Endothelial cell of hepatic sinusoid (primary cell): Measurements from ENCODE around the gene DFFA.

ENCODE experiments used
- in situ Hi-C: cut with HindIII; loops from 2 replicates; pipeline ENCODE4 v1.10.0; 2017; ENCODE audit warnings: low sequenced_read_pairs

The DFFA gene

GRCh38 chr1:10472220-10473144 lies at the start of gene DFFA:
TSS of gene DFFA (minus strand) at chr1:10472529. CDS start at chr1:10472458, 71 bp downstream.
- in situ Hi-C loops, result loop anchor here (10.0 kb wide), 1 partner anchor 62 kb away; no protein-coding TSS in a partner anchor

- in situ Hi-C loops, result loop anchor here (10.0 kb wide), 1 partner anchor 423 kb away; no protein-coding TSS in a partner anchor
These were observed 49.3 kb upstream of the DFFA start for GRCh38 chr1:10521537-10522157.

DNA sequence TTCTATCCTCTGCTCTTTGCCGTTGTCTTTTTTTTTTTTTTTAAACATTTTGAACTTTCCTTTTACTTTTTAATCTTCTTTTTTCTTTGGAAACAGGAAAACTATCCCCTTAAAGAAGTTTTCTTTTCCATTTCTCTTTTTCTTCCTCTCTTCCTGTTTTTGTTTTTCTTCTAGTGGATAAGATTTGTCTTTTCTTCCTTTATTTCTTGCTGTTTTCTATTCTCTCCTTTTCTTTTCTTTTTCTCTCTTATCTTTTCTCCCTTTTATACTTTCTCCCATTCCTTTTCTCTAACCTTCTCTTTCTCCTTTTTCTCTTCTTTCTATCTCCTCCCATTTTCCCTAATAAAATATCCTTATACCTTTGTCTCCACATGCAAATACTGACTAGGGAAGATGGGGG lies 48.6 kb upstream of the DFFA start:
- in situ Hi-C loops, result loop anchor here (10.0 kb wide), 1 partner anchor 424 kb away; no protein-coding TSS in a partner anchor

DNA sequence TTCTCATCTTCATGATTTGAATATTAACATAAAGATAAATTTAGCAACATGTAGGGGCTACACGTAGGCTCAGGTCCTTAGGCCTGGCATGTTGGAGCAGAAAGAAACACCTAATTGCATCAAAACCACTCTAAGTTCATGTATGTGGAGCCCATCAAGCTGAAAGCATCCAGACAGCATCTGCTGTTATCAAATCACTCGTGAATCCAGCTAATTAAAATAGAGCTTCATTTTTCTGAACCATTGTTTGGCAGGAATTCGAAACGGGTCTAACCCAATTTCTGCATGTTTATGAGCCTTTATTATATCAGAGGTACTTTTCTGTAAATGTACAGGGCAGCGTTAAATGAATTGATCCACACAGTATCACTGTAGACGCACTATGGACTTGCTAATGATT lies 48.2 kb upstream of the DFFA start:
- in situ Hi-C loops, result loop anchor here (10.0 kb wide), 1 partner anchor 424 kb away; no protein-coding TSS in a partner anchor

DNA sequence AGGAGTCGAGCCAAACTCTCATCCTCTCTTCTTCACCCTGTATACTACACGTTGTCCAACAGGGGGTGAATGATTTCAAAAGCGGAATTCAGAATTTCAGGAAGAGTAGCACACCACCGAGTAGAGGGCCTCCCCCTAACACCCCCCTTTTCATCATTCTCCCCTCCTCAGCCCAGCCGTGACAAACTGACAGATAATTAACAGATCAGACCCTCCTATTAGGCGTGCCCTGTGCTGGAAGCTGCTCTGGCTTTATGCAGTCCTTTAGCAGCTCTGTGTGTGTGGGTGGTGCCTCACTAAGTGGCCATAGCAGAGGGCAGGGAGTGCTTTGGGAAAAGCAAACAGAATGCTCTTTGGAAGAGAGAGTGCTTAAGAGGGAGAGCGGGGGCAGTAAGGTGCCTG lies 46.7 kb upstream of the DFFA start:
- in situ Hi-C loops, result no loop called here

GRCh38 chr1:10517677-10517982 lies 45.3 kb upstream of the DFFA start:
- in situ Hi-C loops, result no loop called here

DNA sequence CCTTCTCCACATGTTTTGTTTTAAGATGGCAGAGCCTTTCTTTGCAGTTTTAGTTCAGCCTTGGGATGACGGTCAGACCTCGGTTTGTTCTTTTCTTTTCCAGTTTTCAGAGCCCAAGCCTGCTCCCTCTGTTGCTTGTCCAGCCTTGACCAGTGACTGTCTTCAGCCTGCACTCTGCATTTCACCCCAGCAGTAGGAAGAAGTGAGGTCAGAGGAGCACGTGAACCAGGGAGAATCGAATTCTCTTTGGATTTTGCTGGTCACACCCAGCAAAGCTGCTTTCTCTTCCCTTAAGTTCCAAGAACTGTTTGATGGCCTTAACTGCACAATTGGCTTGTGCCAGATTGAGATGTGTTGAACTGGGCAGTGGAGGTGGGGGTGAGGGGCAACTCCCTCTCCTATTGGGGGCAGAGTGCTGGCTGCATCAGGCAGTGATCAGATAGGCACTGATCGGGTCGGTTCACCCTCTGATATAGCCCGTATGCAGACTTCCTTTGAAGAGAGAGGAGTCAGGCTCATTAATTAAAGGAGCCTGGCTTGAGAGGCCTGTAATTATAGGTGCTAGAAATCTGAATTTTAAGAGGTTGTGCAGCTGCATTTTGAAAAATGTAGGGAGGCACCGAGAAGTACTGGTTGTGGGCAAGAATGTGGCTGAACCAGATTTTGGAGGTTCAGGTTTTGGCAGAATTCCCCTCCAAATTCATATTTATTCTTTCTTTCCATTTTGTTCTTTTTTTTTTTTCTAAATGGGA lies 44.8 kb upstream of the DFFA start:
- in situ Hi-C loops, result no loop called here

- in situ Hi-C loops, result no loop called here
These were observed 43.8 kb upstream of the DFFA start for GRCh38 chr1:10515976-10516750.

DNA sequence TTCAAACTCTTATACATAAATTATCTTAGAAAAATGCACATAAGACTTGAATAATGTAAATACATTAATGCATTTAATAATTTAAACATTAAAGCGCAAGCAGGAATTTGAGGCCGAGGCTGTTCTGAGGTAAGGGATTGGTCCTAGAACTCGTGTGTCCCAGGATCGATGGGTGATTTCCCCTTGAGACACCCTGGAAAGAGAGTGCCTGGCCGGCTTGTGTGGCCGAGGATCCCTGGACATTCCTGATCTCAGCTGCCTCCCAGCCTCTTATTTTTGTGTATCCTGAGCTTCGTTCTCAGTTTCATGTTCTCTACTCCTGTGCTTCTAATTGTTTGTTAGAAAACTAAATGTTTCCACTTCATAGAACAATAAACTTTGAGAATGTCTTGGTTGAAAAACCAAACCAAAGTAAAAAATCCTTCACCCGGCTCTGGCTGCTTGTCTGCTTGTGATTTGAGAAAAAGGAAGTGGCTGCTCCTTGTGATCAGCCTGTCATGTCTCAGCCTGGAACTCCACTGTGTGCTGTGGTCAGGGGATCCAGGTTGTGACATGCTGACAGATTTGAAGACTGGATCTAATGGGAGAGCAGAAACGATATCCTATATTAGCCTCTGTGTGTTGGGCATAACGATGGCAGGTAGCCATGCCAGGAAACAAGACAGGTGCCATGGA lies 43.1 kb upstream of the DFFA start:
- in situ Hi-C loops, result no loop called here

DNA sequence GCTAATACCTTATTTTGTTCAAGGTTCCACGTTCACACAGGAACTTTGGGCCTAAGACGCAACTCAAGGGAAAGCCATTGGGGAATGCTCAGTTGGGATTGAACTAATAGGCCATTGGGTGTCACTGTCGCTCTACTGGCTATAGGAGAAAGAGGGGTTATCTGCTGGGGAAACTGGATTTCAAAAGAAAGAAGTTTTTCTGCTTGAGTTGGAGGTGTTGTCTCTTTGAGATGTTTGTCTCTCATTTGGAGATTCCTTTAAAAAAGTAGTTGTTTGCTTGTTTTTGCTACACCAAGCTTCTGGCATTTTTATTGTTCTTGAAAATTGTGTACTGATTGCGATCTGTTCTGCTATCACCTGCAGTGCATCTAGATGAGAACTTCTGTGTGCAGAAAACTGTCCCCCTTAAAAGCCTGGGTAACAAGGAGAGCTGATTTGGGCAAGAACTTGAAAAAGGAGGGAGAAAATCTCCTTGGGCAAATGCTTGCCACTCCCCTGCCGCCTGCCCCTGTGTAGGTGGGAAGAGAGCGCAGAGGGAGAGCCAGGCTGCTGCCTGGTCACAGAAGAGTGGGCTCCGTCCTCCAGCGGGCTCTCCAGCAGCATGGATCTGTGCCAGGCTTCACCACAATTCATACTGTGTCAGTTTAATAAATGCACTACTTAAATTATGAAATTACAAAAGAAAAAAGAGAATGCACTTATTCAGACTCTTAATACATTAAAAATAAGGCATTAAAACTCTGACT lies 42.3 kb upstream of the DFFA start:
- in situ Hi-C loops, result no loop called here

GRCh38 chr1:10513199-10513598 lies 40.9 kb upstream of the DFFA start:
- in situ Hi-C loops, result no loop called here

- in situ Hi-C loops, result no loop called here
These were observed 39.2 kb upstream of the DFFA start for GRCh38 chr1:10511494-10511885.

GRCh38 chr1:10510520-10511493 lies 38.5 kb upstream of the DFFA start:
- in situ Hi-C loops, result no loop called here

DNA sequence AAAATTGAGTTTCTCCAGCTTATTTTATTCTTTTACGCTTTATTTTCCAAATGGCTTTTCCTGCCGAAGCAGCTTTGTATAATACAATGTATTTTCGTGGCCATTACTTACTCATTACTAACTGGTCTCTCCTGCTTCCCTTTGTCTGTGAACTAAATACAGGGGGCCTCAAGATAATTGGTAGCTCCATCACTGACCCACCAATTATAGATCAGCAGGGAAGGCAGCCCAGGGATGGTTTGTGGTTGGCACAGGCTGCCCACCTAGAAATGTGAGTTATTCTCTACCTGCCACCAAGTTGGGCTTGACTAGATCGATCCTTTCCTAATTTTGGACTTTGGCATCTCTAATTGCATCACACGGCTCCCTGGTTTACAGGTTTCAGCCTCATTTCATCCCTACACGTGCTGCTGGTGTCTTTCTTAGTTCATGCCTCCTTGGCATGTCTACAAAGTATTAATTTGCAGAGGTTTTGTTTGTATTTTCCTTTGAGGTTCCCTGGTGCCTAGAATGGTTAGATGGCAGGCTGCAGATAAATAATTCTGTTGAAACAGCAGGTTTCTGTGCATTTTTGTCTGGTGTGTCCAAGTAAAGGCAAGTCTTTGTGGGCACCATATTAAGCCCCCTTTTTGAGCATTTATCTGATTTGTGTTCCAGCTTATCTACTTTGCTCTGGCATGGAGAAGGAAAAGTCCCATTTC lies 37.6 kb upstream of the DFFA start:
- in situ Hi-C loops, result no loop called here

DNA sequence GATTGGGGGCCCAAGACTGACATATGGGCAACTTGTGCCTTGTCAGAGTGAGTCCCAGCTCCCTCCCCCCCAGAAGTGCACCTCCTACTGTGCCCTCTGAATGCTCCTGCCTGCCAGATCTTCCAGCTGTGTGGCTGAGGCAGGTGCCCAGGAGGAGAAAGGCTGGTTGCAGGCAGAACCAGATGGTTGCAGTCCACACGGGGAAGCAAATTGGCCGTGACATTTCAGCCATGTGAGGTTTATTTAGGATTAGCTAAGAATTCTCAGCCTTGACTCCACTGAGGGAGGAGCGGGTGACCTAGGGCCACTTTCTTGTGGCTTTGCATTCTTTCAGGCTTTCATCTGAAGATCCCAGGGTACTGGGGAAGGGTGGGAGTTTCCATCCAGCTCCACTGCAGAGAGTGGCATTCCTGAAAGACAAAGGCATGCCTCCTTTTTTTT lies 36.2 kb upstream of the DFFA start:
- in situ Hi-C loops, result no loop called here

DNA sequence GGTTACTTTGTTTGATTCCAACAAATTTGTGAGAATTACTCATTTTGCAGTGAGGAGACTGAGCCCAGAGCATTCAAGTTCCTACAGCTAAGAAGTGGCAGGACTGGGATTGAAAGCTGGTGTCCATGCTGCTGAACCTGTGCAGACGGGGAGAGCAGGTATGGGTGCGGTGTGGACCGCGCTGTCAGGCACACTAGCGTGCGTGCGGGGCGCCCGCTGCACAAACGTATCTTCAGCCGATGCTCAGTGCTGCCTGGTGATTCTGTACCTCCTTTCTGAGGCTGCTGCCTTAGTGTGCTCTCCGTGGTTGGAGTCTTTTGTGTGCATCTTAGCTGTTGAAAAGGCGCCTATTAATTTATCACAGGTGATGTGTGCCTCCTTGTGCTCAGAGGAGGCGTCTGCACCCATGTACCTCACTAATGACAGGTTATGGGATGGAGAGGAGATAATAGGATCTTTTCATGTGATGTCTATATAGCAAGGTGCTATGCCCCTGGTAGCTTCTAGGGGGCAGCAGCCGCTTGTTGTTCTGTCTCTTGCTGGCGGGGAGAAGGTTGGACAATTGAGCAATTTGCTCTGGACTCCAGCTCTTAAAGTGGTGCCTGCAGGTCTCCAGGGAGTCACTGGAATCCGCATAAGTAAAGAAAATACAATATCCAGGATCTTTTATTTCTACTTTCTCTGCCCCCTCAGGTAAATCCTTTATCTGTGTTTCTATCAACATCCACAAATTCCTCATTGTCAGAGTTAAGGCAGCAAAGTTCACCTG lies 35.0 kb upstream of the DFFA start:
- in situ Hi-C loops, result no loop called here

- in situ Hi-C loops, result no loop called here
These were observed 34.3 kb upstream of the DFFA start for GRCh38 chr1:10506677-10507047.
